ENCODE measurements around the gene DMD. TPM values are rescaled to one million over a fixed set of nuclear protein-coding genes. Genes with fewer than 3 reads are reported as not detected.

Gene DMD
- total and polyA plus RNA-seq, 2 of the 8 experiments (the other 6 are each of a cell fraction or from before 2014, with no cell fraction given): 4.8 to 7.4 TPM

DNA sequence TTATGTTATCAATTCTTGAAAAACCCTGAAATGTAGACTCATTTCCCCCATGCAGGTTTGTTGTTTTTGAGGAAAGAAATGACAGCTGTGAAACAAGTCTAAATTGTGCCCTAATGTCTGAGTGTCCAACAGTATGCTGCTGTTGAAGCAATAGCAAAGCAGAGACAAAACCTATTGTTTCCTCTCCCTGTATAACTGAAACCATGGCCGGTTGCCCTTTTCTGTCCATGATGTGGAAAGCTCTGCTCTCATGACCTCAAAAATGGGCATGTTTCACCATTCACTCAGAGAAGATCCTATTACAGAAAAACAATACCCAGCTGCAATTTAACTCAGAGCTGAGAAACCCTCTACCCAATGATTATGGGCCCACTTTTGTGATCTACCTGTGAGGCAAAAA is 1826.9 kb downstream of the DMD start:
- Histone ChIP-seq H3K18ac (ENCODE audit: extremely low read depth, low read length) (no peak overlapping the region), H3K23me2 (ENCODE audit: low read depth, low read length) (no peaks in the 10 kb centered on the region), H2BK15ac (ENCODE audit: low read length) (no peak overlapping the region), H3K27me3 (replicated peaks in 1 of 4; ENCODE audit: control insufficient read depth in 3 of 4, extremely low read depth in 1 of 4, insufficient read depth in 3 of 4, low read length in 3 of 4) (no peaks in the 10 kb centered on the region), H3K79me2 (ENCODE audit: control insufficient read depth in 1 of 2, insufficient read depth in 2 of 2, low read length in 2 of 2) (no peaks in the 10 kb centered on the region), H2BK120ac (replicated peaks; ENCODE audit: low read depth, low read length) (no peak overlapping the region), H4K20me1 (replicated peaks in 1 of 2; ENCODE audit: control insufficient read depth in 1 of 2, insufficient read depth in 2 of 2, low read length in 2 of 2) (no peaks in the 10 kb centered on the region), H3K14ac (ENCODE audit: insufficient read length) (no peak overlapping the region), H2BK5ac (ENCODE audit: low read depth, low read length) (no peak overlapping the region), H3K4ac (replicated peaks; ENCODE audit: insufficient read length, low read depth, low read length) (no peak overlapping the region), H4K8ac (ENCODE audit: extremely low read depth, insufficient read depth, low read length) (no peak overlapping the region), H2BK20ac (ENCODE audit: low read length) (no peak overlapping the region), H3K4me2 (ENCODE audit: insufficient read depth in 1 of 2, low read depth in 2 of 2, low read length in 2 of 2) (no peak overlapping the region), H3K4me1 (replicated peaks in 1 of 4; ENCODE audit: control insufficient read depth in 3 of 4, insufficient read depth in 4 of 4, low read length in 3 of 4) (no peaks in the 10 kb centered on the region), H2BK12ac (ENCODE audit: low read depth, low read length) (no peak overlapping the region), H3K36me3 (ENCODE audit: control insufficient read depth in 2 of 4, insufficient read depth in 4 of 4, low read length in 3 of 4) (no peaks in the 10 kb centered on the region), H2AK5ac (ENCODE audit: low read depth, low read length) (no peak overlapping the region), H3K27ac (ENCODE audit: low read depth, low read length) (no peak overlapping the region), H4K5ac (ENCODE audit: insufficient read length, low read depth, low read length) (no peak overlapping the region), H3K9ac (replicated peaks in 1 of 4; ENCODE audit: extremely low read depth in 1 of 4, low read depth in 3 of 4, low read length in 3 of 4) (no peak overlapping the region), H4K91ac (replicated peaks; ENCODE audit: insufficient read length, low read length) (no peak overlapping the region), H3K79me1 (ENCODE audit: low read depth, low read length) (no peaks in the 10 kb centered on the region), H3K9me3 (ENCODE audit: insufficient read depth in 2 of 2, low read depth in 1 of 2, low read length in 1 of 2) (no peaks in the 10 kb centered on the region), H3K4me3 (ENCODE audit: extremely low read depth in 1 of 4, insufficient read depth in 2 of 4, low read depth in 3 of 4, low read length in 4 of 4) (no peak overlapping the region), H3K23ac (ENCODE audit: insufficient read length) (no peak overlapping the region), H2AFZ (ENCODE audit: low read length) (no peak overlapping the region), H3K56ac (replicated peaks; ENCODE audit: insufficient read length, low read depth, low read length) (no peak overlapping the region)
- FAIRE-seq (no peak), DNase-seq (ENCODE audit: low read depth in 1 of 2, low spot score in 2 of 2) (no peak)
- POLR2A ChIA-PET (ENCODE audit: partially characterized antibody): no interaction called here
- CTCF ChIA-PET (ENCODE audit: partially characterized antibody): no interaction called here
- TF ChIP-seq POLR2A (IDR thresholded peaks at IDR 0.05; ENCODE audit: control extremely low read depth in 1 of 2, low read depth in 2 of 2, low read length in 2 of 2) (no peak), JUN (IDR thresholded peaks at IDR 0.05; ENCODE audit: low read depth, low read length) (no peak), RBBP5 (IDR thresholded peaks at IDR 0.05; ENCODE audit: borderline replicate concordance, low read depth, low read length) (no peak), TEAD4 (IDR thresholded peaks at IDR 0.05; ENCODE audit: low read depth, low read length) (no peak), SIRT6 (IDR thresholded peaks at IDR 0.05; ENCODE audit: low read length) (no peak), USF2 (IDR thresholded peaks at IDR 0.05; ENCODE audit: low read length) (no peak), SIX5 (IDR thresholded peaks at IDR 0.05; ENCODE audit: low read depth, low read length) (no peak), ZNF274 (IDR thresholded peaks at IDR 0.05; ENCODE audit: borderline replicate concordance, extremely low read depth, low read length) (no peak), ASH2L (IDR thresholded peaks at IDR 0.05; ENCODE audit: low read length) (no peak), EZH2 (IDR thresholded peaks at IDR 0.05; ENCODE audit: low read depth, low read length, severe bottlenecking) (no peak)
- WGBS, 2 experiments (ENCODE audit: extremely low coverage in 1 of 2, insufficient coverage in 1 of 2, insufficient read length in 1 of 2, insufficient replicate concordance in 2 of 2, low coverage in 1 of 2, low lambda C conversion rate in 2 of 2, missing lambda C conversion rate in 1 of 2): 78% methylated on average over 1 of the region's 1 CpG; no CpG with 5 or more reads in 1 of the 2 experiments

Data from H1 (cell line).